Measurements from ENCODE around the gene WDFY4.

The WDFY4 gene

GRCh38 chr10:48834189-48834965 lies 149.7 kb downstream of the WDFY4 start:
- H3K4me3 ChIP-seq (ENCODE audit: control insufficient read depth, low read depth, low read length): no peak overlapping the region
- no peak for TF ChIP-seq CTCF (conservative IDR thresholded peaks at IDR 0.05; ENCODE audit: control insufficient read depth, insufficient read depth, low read depth, low read length)
- DNase-seq (ENCODE audit: low read depth): no peak

- no peak for TF ChIP-seq CTCF (conservative IDR thresholded peaks at IDR 0.05; ENCODE audit: control insufficient read depth, insufficient read depth, low read depth, low read length)
- DNase-seq (ENCODE audit: low read depth): no peak
Measured at GRCh38 chr10:48835781-48836180, 151.1 kb downstream of the WDFY4 start.

GRCh38 chr10:48836605-48837004 lies 151.9 kb downstream of the WDFY4 start:
- no peak for TF ChIP-seq CTCF (conservative IDR thresholded peaks at IDR 0.05; ENCODE audit: control insufficient read depth, insufficient read depth, low read depth, low read length)
- DNase-seq (ENCODE audit: low read depth): no peak
- no peak overlapping the region for H3K4me3 ChIP-seq (ENCODE audit: control insufficient read depth, low read depth, low read length)

More at GRCh38 chr10:48835781-48836180, 151.1 kb downstream of the WDFY4 start:
- H3K4me3 ChIP-seq (ENCODE audit: control insufficient read depth, low read depth, low read length): no peak overlapping the region

- no peak for TF ChIP-seq CTCF (conservative IDR thresholded peaks at IDR 0.05; ENCODE audit: control insufficient read depth, insufficient read depth, low read depth, low read length)
- DNase-seq (ENCODE audit: low read depth): no peak
- H3K4me3 ChIP-seq (ENCODE audit: control insufficient read depth, low read depth, low read length): no peak overlapping the region
Measured at GRCh38 chr10:48838834-48839233, 154.2 kb downstream of the WDFY4 start.

GRCh38 chr10:48839809-48840679 lies 155.4 kb downstream of the WDFY4 start:
- TF ChIP-seq CTCF (conservative IDR thresholded peaks at IDR 0.05; ENCODE audit: control insufficient read depth, insufficient read depth, low read depth, low read length): no peak
- no peak overlapping the region for H3K4me3 ChIP-seq (ENCODE audit: control insufficient read depth, low read depth, low read length)
- no peak for DNase-seq (ENCODE audit: low read depth)

- no peak overlapping the region for H3K4me3 ChIP-seq (ENCODE audit: control insufficient read depth, low read depth, low read length)
- no peak for DNase-seq (ENCODE audit: low read depth)
- TF ChIP-seq CTCF (conservative IDR thresholded peaks at IDR 0.05; ENCODE audit: control insufficient read depth, insufficient read depth, low read depth, low read length): no peak
Measured at GRCh38 chr10:48842231-48842630, 157.6 kb downstream of the WDFY4 start.

All from fibroblast of mammary gland (primary cell).